DMS 273 (cell line): ENCODE data around the gene TOMM40.
"Not testable (repeated sequence)": the region's sequence is repeated elsewhere in the genome, so short reads cannot be mapped to it uniquely, and the experiment has no call there.

Experiments
- DNase-seq: peaks from one replicate; lab custom pipeline; 2025; ENCODE audit not compliant: unreplicated experiment; lab: John Stamatoyannopoulos, UW

The TOMM40 gene

DNA sequence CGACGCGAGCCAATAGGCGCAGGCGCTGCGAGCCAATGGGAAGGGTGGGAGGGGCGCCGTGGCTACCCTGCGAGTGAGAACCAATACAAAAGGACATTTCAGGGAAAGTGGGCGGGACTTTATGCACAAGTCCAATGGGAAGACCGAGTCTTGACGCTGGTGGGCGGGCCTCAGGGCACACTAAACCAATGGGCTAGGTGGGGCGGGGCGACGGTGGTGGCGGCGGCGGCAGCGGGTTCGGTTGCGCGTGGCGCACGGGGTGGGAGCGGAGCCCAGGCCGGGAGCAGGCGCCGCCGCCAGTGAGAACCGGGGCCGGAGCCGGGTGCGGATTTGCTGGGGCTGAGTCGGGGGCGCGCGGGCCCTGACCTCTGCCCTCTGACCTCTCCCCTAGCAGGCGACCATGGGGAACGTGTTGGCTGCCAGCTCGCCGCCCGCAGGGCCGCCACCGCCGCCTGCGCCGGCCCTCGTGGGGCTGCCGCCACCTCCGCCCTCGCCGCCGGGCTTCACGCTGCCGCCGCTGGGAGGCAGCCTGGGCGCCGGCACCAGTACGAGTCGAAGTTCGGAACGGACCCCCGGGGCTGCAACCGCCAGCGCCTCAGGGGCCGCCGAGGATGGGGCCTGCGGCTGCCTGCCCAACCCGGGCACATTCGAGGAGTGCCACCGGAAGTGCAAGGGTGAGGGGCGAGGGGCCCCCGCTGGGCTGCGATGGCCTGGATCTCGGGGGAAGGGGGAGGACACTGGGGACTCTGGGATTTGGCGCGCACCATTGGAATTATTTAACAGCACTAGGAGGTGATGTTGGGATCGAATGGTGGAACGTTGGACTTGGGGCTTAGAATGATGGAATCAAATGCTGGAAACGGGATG lies at the start of gene TOMM40:
TSS of gene TOMM40 (plus strand) at position 239 of the 867 bp plus-strand sequence. CDS start at position 401, 162 bp downstream.
- peak; percentile 63 for DNase-seq

DNA sequence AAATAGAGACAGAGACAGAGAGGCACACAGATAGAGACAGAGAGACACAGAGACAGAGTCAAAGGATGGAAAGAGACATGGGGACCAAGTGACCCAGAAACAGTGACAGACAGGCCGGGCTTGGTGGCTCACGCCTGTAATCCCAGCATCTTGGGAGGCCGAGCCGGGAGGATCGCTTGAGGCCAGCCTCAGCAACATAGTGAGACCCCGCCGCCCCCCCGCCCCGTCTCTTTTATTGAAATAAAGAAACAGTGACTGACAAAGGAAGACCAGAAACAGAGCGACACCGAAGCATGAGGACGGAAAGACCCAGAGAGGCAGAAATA lies 45.8 kb upstream of the TOMM40 start:
- DNase-seq, result no peak

DNA sequence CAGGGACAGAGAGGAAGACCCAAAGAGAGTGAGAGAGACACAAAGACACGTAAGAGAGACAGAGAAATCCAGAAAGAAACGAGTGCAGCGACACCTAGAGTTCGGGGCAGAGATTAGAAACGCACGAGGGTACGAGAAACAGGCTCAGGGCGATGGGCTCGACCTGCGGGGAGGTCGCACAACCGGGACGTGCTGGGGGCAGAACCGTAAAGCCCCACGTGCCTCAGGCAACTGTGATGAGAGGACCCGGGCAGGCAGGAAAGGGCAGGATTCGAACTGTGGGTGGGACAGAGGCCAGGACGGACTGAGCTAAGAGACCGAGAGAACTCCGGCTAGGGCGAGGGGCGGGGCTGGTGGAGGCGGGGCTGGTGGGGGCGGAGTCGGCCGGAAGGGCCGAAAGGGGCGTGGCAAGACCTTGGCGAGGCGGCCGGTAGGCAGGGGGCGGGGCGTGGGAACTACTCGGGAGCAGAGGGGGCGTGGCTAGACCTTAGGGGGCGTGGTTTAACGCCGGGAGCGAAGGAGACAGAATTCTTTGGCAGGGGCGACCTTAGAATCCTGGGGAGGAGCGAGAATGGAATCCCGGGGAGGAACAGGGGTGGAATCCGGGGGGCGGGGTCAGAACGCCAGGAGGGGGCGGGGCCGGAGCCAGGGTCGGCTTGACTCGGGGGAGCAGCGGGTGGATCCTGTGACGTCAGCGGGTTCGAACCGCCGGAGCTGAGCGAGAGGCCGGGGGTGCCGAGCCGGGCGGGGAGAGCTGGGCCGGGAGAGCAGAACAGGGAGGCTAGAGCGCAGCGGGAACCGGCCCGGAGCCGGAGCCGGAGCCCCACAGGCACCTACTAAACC lies 45.2 kb upstream of the TOMM40 start, which contains the start of gene NECTIN2:
TSS of gene NECTIN2 (plus strand) at position 686 of the 843 bp plus-strand sequence. CDS start 229 bp downstream, outside the sequence.
- peak; percentile 97 for DNase-seq

DNA sequence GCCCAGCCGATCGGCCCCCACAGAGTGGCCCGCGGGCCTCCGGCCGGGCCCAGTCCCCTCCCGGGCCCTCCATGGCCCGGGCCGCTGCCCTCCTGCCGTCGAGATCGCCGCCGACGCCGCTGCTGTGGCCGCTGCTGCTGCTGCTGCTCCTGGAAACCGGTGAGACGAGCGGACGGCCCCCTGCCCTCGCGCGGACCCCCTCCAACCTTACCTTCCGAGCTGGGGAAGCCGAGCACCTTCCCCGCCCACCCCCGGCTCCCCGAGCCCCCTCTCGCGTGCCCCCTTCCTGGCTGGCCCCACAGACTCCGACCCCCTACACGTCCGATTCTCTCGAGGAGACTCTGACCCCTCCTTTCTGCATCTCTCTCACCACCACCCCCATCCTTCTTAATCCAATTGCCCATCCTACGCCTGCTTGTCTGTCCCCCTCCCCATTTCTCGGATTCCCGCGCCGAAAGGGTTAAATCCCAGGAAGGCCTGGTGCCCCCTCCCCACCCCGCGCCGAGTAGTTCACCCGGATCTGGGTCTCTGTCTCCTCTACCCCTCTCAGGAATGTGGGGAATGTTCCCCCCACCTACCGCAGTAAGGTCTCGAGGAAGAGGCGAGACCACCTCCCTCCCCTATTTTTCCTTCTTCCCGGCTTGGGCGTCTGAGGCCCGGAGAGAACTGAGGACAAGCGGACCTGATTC lies 44.5 kb upstream of the TOMM40 start:
- DNase-seq, result no peak

DNA sequence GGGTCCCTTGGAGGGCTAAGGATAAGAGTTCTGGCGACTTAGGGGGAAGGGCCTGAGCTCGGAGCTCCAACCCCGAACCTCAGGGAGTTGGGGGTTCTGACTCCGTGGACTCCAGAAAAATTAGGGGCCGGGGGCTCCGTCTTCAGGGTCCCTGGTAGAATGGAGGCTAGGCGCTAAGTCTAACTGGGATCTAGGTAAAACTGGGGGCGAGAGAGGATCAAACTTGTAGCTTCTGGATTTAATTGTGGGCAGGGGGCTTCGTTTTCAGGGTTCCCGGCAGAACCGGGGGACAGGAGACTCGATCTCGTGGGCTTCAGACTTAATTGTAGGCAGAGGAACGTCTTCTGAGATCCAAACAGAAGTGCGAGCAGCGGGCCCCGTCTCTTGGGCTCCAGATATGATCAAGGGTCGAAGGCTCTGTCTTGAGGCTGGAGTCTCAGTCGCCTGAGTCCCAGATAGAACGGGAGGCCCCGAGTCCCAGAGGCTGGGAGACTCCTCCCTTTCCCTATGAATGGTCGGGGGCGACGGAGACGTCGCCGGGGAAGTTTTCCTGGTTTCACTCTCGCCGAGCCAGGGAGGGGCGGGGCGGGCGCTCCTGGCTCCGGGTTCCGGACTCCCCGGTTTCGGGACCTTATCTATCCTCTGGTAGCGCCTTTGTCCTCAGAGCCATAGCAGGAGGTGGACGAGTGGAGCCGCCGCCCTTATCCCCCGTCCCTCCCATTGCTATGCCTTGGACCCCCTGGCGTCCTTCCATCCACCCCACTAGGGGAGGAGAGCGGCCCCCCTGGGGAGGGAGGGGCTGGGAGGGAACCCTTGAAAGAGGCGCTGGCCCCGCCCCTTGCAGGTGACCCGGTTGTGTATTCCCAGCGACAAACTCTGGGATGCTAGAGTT lies 43.7 kb upstream of the TOMM40 start:
- peak; percentile 53 for DNase-seq

DNA sequence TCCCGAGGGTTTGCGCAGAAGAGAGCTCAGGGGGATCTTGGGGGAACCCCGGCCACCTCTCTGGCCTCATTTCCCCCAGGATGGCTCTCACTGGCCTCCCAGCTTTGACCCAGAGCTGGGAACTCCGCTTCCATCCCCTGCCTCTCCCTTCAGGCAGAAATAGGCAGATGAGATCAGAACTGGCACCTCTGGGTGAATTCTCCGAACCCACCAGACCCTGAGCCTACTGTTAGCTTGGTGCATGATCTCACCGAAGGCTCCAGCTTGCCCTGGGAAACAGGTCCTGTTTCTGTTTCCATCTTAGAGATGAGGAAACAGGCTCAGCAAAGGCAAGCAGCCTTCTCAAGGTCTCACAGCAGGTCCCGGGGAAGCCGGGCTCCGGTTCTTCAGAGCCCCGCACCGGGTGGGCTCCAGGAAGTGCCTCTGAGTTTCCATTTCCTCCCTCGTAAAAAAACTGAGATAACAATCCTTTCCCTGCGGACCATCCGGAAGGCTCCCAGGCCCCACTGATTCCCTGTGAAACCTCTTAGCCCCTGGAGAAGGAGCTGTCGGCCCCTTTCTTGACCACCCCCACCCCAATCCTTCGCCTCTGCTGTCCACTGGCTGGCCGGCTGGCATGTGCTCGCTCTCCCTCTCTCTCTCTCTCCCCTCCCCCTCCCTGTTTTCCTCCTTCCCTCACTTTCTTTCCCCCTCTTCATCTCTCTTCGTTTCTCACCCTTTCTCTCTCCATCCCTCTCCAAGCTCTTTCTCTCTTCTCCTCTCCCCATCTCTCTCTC lies 42.8 kb upstream of the TOMM40 start:
- peak; percentile 46 for DNase-seq

DNA sequence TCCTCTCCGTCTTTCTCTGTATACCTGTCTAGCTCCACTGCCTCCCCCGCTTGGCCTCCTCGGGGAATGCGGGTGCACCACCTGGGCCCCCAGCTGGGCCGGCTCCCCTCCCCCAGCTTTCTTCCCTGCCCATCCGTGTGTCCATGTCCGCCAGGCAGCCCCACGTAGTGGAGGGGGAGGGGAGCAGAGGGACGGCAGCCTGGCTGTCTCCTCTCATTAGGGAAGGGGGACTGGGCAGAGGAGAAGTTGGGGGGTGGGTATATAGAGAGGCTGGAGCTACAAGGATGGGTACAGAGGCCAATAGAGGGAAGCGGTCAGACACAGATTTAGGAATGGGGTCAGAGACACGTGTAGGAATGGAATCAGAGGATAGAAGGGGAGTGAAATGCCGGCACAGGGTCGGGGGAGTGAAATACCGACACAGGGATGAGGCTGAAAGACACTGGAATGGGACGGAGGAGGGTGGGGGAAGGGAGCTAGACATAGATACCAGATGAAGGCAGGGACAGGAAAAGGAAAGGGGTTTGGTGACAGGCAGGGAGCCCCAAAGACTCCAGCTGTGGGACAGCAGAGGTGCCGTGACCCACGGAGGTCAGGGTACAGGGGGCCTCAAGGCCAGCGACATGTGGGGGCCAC lies 42.1 kb upstream of the TOMM40 start:
- DNase-seq, result no peak

DNA sequence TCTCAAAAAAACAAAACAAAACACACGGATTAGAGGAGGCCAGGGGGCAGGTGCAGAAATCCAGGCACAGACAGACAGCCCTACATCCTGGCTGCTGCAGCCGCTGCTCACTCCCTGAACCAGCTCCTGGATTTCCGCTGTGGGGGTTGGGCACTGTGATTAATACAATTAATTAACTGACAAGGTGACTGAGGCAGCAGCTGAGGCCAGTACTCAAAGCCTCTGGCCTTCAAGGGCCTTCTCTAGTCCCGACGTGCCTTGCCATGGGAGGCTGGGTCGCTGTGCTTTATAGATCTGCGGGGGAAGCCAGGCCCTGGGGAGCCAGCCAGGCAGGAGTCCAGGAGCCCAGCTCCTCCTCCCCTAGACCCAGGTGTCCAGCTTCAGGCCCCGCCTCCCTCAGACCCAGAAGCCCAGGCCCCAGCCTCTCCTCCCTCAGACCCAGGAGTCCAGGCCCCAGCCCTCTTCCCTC lies 40.4 kb upstream of the TOMM40 start:
- no peak for DNase-seq

DNA sequence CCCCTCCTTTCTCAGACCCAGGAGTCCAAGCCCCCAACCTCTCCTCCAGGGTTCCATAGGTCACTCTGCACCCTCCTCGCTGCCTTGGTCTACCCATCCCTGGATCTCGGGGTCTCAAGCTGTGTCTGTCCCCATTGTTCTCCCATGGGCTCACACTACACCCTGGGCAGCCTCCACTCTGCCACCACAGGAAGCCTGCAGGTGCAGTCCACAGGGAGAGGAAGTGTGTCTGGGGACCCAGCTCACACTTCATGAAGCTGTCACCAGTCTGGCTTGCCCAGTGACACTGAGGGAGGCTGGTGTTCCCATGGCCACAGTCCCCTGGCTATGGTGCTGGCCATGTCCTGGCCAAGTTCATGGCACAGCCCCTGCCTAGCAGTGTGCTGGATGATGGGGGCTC lies 39.6 kb upstream of the TOMM40 start:
- DNase-seq, result no peak

DNA sequence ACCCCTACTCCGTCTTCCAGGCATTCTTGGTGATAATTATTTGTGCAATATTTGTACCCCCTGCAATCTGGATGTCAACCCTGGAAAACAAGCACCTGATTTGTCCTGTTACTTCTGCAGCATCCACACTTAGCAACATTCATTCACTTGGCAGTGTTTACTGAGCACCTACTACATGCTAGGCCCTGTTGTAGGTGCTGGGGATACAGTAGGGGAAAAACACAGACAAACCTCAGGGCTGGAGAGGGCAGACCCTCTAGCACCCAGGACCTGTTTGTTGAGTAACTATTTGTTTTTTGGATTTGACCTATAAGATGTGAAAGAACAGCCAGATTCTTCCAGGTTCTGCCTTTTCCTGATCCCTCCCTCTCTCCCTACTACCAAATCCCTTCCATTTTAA lies 35.4 kb upstream of the TOMM40 start:
- no peak for DNase-seq

DNA sequence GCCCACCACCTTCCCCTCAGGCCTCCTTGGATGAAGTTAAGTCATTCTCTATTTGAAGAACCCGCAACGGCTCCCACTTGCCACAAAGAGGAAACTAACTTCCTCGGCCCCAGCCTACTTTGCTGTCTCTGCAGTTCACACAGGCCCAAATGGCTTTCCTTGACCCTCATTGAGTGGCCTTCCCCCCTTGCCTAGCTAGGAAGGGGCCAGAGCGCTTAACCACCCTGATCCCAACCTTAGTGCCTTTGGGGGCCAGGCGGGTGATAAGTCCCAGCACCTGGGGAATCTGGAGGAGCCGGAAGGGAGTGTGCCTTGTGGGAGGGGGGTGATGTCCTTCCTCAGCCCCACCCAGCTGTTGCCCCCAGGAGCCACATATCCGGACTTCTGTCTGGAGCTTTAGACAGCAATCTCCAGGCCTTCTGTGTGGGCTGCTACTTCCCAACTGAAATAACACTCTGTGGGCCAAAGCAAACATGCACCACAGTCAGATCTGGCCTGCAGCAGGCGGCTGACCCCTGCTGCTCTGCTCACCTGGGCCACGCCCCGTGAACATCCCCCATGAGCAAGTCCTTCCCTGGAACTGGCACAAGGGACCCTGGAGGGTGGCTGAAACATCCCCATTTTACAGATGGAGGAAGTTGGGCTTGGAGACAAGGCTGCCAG lies 34.5 kb upstream of the TOMM40 start:
- DNase-seq, result no peak

DNA sequence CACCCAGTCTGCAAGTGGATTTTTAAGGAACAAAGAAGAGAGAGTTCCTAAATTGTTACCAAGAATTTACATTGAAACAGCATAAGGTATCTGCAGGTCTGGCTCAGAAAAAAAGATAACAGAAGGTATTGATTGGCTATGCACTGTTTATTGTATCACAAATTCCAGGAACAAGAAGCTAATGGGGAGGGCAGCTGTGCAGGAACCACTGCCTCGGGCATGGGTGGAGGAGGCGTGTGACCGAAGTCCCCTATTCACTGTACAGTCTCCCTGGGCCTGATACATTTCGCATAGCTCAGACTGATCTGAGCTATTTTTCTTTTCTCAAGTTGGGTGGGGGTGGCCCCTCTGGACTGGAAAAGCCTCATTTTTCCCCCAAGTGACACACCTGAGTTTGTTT lies 33.2 kb upstream of the TOMM40 start:
- DNase-seq, result peak; percentile 24

DNA sequence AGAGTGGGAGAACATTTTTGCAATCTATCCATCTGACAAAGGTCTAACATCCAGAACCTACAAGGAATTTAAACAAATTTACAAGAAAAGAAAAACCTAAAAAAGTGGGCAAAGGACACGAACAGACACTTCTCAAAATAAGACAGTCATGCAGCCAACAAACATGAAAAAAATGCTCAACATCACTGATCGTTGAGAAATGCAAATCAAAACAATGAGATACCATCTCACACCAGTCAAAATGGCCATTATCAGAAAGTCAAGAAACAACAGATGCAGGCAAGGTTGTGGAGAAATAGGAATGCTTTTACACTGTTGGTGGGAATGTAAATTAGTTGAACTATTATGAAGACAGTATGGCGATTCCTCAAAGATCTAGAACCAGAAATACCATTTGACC lies 29.5 kb upstream of the TOMM40 start:
- DNase-seq, result not testable (repeated sequence)

DNA sequence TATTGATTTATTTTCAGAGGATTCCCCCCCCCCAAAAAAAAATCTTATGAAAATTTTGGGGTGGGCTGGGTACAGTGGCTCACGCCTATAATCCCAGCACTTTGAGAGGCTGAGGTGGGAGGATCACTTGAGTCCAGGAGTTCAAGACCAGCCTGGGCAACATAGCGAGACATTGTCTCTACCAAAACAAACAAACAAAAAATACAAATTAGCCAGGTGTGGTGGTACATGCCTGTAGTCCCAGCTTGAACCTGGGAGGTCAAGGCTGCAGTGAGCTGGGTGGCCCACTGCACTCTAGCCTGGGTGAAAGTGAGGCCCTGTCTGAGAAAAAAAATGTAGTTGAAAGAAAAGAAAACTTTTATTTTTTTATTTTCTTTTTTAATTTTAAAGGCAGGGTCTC lies 27.1 kb upstream of the TOMM40 start:
- DNase-seq, result no peak

DNA sequence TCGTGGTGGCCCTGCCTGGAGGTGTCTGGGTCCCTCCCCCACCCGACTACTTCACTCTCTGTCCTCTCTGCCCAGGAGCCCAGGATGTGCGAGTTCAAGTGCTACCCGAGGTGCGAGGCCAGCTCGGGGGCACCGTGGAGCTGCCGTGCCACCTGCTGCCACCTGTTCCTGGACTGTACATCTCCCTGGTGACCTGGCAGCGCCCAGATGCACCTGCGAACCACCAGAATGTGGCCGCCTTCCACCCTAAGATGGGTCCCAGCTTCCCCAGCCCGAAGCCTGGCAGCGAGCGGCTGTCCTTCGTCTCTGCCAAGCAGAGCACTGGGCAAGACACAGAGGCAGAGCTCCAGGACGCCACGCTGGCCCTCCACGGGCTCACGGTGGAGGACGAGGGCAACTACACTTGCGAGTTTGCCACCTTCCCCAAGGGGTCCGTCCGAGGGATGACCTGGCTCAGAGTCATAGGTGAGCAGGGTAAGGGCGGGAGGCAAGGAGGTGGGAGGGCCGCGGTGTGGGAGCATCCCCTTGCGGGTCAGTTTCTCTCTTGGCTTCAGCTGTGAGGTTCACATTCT lies 25.8 kb upstream of the TOMM40 start:
- no peak for DNase-seq

DNA sequence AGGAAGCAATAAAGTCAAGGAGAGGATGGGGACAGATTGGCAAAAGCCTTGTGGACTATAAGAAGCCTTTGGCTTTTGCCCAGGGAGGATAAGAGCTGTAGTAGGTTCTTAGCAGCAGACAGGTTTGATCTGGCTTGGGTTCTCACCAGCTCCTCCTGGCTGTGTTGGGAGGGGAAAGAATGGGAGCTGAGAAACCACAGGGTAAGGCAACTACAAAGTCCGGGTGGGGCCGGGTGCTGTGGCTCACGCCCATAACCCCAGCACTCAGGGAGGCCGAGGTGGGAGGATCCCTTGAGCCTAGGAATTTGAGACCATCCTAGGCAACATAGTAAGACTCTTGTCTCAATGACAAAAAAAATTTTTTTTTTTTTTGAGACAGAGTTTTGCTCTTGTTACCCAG lies 24.4 kb upstream of the TOMM40 start:
- DNase-seq, result no peak

DNA sequence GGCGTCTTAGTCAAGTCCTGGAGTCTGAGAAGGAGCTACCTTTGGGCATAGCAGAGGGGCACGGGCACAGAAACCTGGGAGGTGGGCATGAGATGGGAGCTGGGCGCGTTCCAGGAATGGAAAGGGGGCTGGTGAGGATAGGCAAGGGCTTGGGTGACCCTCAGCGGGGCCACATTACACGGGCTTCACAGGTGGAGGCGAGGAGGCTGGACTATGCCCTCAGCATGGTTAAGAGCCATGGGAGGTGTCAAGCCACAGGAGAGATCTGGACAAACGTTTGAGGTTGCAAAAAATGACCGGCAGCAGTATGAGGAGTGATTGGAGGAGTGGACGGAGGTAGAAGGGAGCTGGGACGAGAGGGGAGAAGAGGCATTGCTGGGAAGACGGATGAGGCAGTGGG lies 23.5 kb upstream of the TOMM40 start:
- DNase-seq, result no peak

DNA sequence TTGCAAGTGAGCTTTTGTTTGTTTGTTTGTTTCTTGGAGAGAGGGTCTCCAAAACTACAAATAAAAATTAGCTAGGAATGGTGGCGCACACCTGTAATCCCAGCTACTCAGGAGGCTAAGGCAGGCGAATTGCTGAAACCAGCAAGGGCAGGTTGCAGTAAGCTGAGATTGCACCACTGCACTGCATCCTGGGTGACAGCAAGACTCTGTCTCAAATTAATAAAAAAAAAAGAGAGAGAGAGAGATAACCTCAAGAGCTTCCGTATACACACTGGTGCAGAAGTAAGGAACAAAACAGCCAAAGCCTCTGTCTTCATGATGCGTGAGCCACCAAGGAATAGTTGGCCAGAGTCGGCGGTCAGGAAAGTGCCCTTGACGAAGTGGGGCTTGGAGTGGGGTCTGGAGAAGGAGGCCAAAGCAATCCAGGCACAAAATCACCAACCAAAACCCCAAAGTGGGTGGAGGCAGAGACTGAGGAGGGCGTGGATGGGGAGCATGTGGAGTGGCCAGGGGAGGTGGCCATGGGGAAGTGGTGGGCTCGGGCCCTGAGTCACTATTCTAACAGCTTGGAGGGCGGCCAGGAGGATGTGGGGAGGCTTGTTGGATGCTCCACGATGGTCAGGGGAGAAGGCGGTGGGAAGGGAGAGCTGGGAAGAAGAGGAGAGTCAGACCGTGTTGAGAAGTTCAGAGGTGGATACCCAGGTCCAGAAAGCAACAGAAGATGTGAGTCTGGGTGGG lies 21.2 kb upstream of the TOMM40 start:
- no peak for DNase-seq
